K562 treated with DMSO at 1 percent for 4 hours (cell line): ENCODE data around the gene TCHH. TPM values are rescaled to one million over a fixed set of nuclear protein-coding genes. Genes with fewer than 3 reads are reported as not detected.

Experiments
- total RNA-seq: library from RNA; unstranded; fragments of 300-600 nt; gene quantifications from 2 replicates; pipeline ENCODE4 v1.2.3, GENCODE V29; 2022; ENCODE audit not compliant: insufficient read depth

Gene TCHH, protein sequence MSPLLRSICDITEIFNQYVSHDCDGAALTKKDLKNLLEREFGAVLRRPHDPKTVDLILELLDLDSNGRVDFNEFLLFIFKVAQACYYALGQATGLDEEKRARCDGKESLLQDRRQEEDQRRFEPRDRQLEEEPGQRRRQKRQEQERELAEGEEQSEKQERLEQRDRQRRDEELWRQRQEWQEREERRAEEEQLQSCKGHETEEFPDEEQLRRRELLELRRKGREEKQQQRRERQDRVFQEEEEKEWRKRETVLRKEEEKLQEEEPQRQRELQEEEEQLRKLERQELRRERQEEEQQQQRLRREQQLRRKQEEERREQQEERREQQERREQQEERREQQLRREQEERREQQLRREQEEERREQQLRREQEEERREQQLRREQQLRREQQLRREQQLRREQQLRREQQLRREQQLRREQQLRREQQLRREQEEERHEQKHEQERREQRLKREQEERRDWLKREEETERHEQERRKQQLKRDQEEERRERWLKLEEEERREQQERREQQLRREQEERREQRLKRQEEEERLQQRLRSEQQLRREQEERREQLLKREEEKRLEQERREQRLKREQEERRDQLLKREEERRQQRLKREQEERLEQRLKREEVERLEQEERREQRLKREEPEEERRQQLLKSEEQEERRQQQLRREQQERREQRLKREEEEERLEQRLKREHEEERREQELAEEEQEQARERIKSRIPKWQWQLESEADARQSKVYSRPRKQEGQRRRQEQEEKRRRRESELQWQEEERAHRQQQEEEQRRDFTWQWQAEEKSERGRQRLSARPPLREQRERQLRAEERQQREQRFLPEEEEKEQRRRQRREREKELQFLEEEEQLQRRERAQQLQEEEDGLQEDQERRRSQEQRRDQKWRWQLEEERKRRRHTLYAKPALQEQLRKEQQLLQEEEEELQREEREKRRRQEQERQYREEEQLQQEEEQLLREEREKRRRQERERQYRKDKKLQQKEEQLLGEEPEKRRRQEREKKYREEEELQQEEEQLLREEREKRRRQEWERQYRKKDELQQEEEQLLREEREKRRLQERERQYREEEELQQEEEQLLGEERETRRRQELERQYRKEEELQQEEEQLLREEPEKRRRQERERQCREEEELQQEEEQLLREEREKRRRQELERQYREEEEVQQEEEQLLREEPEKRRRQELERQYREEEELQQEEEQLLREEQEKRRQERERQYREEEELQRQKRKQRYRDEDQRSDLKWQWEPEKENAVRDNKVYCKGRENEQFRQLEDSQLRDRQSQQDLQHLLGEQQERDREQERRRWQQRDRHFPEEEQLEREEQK (N-terminal part only)
- total RNA-seq: not detected in 2 replicates

DNA sequence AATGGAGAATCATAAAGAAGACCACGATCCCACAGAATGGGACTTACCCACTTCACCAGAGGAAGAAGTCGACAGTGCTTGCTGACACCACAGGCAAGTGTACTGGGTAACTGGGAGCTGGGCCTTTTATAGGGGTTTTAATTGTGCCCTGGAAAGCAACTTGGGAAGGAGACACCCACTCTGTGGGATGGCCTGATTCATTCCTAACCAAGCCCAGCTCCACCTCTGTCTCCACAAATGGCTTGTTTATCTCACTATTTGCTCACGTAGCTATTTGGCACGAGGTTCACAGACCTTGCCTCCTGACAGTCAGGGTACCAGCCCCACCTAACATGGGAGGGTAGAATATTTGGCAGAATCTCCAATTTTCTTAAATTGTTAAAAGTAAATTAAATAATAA, at the start of gene TCHH:
Gene TCHH (minus strand): TSS at position 101 of the 400 bp plus-strand sequence. CDS start 1,364 bp downstream, outside the sequence.

DNA sequence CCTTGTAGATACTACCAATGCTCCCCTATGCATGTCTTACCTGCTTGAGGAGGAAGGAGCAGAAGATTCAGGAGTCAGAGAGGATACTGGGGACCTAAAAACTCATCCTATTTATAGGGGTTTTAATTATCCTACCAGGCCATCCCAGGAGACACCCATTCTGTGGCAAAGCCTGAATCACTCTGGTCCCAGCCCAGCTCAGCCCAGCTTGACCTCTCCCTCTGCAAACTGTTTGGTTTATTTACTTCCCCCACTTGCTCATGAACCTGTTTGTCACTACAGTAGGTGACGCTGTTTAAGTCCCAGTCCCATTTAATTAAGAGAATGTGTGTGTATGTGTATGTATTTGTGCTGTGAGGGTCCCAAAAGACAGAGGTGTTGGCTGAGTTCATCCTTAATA, 43.9 kb upstream of the TCHH start, which contains the start of gene RPTN:
Gene RPTN (minus strand): TSS at position 85 of the 400 bp plus-strand sequence. CDS start 1,339 bp downstream, outside the sequence.

DNA sequence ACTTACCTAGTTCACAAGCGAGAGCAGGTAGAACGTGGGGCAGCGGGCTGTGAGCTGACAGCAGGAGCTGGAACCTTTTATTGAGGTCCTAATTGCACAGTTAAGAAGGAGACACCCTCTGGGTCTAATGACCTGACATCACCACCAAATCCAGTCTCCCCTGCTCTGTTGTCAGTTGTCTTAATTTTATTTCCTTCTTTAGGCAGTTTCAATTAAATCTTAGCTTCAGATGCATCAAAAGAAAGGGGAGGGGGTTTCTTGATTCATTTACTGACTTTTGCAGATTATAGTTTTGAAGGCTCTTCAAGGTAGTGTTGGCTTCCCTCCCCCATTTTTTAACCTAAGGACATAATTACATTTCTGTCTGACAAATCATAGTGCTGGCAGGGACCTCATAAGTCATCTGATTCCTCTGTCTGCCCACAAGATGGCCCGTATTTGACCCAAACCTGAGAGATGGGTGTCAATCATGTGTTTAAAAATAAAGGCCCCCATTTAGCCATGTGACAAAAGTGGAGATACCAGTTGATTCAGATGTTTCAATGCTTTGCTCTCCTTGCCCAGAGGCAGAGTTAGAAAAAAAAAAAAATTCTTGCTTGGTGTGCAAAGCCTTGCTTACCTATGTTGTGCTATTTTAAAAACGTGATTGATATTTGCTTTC, 26.1 kb downstream of the TCHH start, which contains the start of gene TCHHL1:
Gene TCHHL1 (minus strand): TSS at position 51 of the 661 bp plus-strand sequence. CDS start 921 bp downstream, outside the sequence.

Other genes starting within 250 kb of the TCHH start
- 16.5 and 18.7 TPM in 2 replicates for gene THEM4, start 205.9 kb downstream of the TCHH start, total RNA-seq
- not detected in 2 replicates for gene S100A10, start 121.6 kb downstream of the TCHH start, total RNA-seq
- gene S100A11, start 78.4 kb downstream of the TCHH start, total RNA-seq: 490 and 598 TPM in 2 replicates
- not detected in 2 replicates for gene TCHHL1, start 26.4 kb downstream of the TCHH start, total RNA-seq
- not detected in 2 replicates for gene RPTN, start 43.8 kb upstream of the TCHH start, total RNA-seq
- not detected in 2 replicates for gene HRNR, start 108.7 kb upstream of the TCHH start, total RNA-seq
- not detected in 2 replicates for gene FLG, start 209.8 kb upstream of the TCHH start, total RNA-seq
- gene FLG2, start 244.6 kb upstream of the TCHH start, total RNA-seq: not detected in 2 replicates